GM19324 (cell line): ENCODE results near the gene CPAMD8.
"Not testable (repeated sequence)": the region's sequence is repeated elsewhere in the genome, so short reads cannot be mapped to it uniquely, and the experiment has no call there.

Source experiments
- ATAC-seq: cut with Tn5 transposase; IDR thresholded peaks from one replicate; pipeline ENCODE4 v1.9.1; 2021; ENCODE audit warnings: mild to moderate bottlenecking, moderate library complexity; ENCODE audit not compliant: unreplicated experiment, low FRiP score

The CPAMD8 gene

GRCh38 chr19:16951529-16951928, 75.1 kb downstream of the CPAMD8 start:
- no peak for ATAC-seq

GRCh38 chr19:16949496-16950023, 77.0 kb downstream of the CPAMD8 start:
- ATAC-seq, result no peak

- no peak for ATAC-seq
Observed at GRCh38 chr19:16946951-16947940, 79.4 kb downstream of the CPAMD8 start.

GRCh38 chr19:16945762-16946465, 80.7 kb downstream of the CPAMD8 start:
- no peak for ATAC-seq

- no peak for ATAC-seq
Observed at GRCh38 chr19:16945364-16945714, 81.3 kb downstream of the CPAMD8 start.

- no peak for ATAC-seq
Observed at GRCh38 chr19:16944626-16945363, 81.8 kb downstream of the CPAMD8 start.

GRCh38 chr19:16943942-16944625, 82.5 kb downstream of the CPAMD8 start:
- ATAC-seq, result no peak

- ATAC-seq, result not testable (repeated sequence)
Observed at GRCh38 chr19:16943090-16943489, 83.5 kb downstream of the CPAMD8 start.

GRCh38 chr19:16942583-16942982, 84.0 kb downstream of the CPAMD8 start:
- no peak for ATAC-seq

GRCh38 chr19:16940626-16941025, 86.0 kb downstream of the CPAMD8 start:
- ATAC-seq, result no peak

GRCh38 chr19:16940063-16940462, 86.5 kb downstream of the CPAMD8 start:
- ATAC-seq, result not testable (repeated sequence)

- no peak for ATAC-seq
Observed at GRCh38 chr19:16938211-16938610, 88.4 kb downstream of the CPAMD8 start.

GRCh38 chr19:16937796-16938195, 88.8 kb downstream of the CPAMD8 start:
- not testable (repeated sequence) for ATAC-seq

GRCh38 chr19:16936901-16937300, 89.7 kb downstream of the CPAMD8 start:
- no peak for ATAC-seq

GRCh38 chr19:16934489-16934888, 92.1 kb downstream of the CPAMD8 start:
- ATAC-seq, result no peak

- ATAC-seq, result no peak
Observed at GRCh38 chr19:16931306-16931705, 95.3 kb downstream of the CPAMD8 start.

- no peak for ATAC-seq
Observed at GRCh38 chr19:16930753-16931152, 95.9 kb downstream of the CPAMD8 start.

- ATAC-seq, result no peak
Observed at GRCh38 chr19:16928916-16929315, 97.7 kb downstream of the CPAMD8 start.

GRCh38 chr19:16928351-16928750, 98.3 kb downstream of the CPAMD8 start:
- no peak for ATAC-seq

GRCh38 chr19:16927883-16928282, 98.7 kb downstream of the CPAMD8 start:
- ATAC-seq, result no peak
